GM21576 (cell line): ENCODE data around the gene KIFBP.
"Not testable (repeated sequence)": the region's sequence is repeated elsewhere in the genome, so short reads cannot be mapped to it uniquely, and the experiment has no call there.

ENCODE experiments used
- ATAC-seq: cut with Tn5 transposase; IDR thresholded peaks from one replicate; pipeline ENCODE4 v1.9.1; 2021; ENCODE audit warnings: mild to moderate bottlenecking, moderate library complexity; ENCODE audit not compliant: unreplicated experiment

Gene KIFBP, protein sequence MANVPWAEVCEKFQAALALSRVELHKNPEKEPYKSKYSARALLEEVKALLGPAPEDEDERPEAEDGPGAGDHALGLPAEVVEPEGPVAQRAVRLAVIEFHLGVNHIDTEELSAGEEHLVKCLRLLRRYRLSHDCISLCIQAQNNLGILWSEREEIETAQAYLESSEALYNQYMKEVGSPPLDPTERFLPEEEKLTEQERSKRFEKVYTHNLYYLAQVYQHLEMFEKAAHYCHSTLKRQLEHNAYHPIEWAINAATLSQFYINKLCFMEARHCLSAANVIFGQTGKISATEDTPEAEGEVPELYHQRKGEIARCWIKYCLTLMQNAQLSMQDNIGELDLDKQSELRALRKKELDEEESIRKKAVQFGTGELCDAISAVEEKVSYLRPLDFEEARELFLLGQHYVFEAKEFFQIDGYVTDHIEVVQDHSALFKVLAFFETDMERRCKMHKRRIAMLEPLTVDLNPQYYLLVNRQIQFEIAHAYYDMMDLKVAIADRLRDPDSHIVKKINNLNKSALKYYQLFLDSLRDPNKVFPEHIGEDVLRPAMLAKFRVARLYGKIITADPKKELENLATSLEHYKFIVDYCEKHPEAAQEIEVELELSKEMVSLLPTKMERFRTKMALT

DNA sequence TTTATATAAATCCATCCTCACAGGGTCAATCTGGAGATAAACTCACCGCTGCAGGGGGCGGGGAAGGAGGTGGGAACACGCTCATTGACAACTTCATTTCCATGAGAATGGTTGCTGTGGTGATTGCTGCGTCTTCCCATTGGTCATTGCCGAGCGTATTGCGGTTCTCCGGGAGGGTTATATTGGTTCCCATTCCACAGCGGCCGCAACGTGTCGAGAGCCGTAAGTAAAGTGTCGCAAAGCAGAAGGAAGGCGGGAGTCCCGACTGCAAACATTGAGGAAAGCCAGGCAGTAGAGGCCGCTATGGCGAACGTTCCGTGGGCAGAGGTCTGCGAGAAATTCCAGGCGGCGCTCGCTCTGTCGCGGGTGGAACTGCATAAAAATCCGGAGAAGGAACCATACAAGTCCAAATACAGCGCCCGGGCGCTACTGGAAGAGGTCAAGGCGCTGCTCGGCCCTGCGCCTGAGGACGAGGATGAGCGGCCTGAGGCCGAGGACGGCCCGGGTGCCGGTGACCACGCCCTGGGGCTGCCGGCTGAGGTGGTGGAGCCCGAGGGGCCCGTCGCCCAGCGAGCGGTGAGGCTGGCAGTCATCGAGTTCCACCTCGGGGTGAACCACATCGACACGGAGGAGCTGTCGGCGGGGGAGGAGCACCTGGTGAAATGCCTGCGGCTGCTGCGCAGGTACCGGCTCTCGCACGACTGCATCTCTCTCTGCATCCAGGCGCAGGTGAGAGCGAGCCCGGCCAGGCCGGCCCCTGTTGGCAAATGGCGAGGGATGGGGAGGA lies at the start of gene KIFBP:
Gene KIFBP, plus strand, starts transcription at position 274 of the 787 bp plus-strand sequence. Its CDS starts 30 bp downstream, at position 304.
- peak; percentile 68 for ATAC-seq

DNA sequence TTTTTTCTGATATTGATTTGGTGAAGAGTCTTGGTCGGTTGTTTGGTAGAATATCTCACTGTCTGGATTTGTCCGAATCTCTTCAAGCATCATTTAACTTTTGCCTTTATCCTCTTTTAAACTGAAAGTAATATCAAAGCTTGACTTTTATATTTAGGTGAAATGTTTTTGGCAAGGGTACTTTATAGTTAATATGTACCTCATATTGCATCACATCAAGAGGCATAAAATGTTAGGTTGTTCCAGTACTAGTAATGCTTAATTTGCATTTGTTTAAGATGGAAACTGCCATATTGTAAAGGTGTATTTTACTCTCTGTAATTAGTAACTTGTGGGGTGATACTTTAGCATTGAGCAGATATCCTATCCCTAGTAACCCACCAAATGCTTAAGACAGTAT lies 49.7 kb upstream of the KIFBP start:
- no peak for ATAC-seq

DNA sequence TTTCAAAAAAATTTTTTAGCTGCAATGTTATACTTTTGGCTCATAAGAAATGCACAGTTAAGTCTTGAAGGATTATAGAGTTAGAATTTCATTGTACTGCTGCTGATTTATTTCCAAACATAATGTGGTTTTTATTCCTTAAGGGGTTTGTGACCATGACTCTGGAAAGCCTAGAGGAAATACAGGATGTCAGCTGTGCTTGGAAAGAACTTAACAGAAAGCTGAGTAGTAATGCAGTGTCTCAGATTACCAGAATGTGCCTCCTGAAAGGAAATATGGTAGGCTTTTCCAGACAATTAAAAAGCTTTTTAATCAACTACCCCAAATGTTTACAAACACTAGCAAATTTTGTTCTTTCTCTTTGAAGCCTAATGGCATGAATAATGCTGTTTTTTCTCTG lies 47.7 kb upstream of the KIFBP start:
- not testable (repeated sequence) for ATAC-seq

DNA sequence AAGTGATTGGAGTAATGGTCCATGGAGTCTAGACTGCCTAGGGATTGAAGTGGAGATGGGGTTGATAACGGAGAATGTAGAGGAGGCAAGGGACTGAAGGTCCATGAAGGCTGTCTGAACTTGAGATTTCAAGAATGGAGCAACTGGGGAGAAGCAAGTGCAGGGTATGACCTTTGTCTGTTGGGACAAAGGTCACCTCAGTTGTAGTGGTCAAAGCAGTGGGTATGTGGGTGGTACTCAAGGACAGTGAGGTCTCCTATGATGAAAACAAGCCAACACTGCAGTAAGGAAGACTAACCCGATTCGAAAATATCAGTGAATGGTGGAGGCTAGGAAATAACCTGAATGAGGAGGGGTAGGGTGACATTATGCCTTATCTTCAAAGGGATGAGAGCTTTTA lies 38.0 kb upstream of the KIFBP start:
- no peak for ATAC-seq

DNA sequence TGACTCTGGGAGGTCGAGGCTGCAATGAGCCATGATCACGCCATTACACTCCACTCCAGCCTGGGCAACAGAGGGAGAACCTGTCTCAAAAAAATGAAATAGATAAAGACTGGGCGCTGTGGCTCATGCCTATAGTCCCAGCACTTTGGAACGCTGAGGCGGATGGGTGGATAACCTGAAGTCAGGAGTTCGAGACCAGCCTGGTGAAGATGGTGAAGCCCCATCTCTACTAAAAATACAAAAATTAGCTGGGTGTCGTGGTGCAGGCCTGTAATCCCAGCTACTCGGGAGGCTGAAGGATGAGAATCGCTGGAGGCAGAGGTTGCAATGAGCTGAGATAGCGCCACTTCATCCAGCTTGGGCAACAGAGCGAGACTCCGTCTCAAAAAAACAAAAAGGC lies 33.7 kb upstream of the KIFBP start:
- no peak for ATAC-seq

DNA sequence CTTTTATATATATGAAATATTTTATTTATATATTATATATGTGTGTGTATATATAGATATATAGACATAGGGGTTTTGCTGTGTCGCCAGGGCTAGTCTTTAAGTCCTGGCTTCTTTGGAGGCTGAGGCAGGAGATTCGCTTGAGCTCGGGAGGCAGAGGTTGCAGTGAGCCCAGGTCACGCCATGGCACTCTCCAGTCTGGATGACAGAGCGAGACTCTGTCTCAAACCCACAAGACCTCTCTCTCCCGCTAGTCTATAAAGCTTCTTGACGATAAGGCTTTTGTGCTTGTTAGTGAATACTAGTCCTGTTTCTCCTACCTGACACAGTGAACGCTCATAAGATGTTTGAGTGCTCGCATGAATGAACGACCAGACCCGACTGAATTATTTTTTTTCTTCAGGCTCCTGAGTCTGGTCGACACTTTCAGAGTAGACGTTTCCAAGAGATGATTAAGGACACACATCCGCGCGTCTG lies 33.2 kb upstream of the KIFBP start:
- peak; percentile 15 for ATAC-seq

DNA sequence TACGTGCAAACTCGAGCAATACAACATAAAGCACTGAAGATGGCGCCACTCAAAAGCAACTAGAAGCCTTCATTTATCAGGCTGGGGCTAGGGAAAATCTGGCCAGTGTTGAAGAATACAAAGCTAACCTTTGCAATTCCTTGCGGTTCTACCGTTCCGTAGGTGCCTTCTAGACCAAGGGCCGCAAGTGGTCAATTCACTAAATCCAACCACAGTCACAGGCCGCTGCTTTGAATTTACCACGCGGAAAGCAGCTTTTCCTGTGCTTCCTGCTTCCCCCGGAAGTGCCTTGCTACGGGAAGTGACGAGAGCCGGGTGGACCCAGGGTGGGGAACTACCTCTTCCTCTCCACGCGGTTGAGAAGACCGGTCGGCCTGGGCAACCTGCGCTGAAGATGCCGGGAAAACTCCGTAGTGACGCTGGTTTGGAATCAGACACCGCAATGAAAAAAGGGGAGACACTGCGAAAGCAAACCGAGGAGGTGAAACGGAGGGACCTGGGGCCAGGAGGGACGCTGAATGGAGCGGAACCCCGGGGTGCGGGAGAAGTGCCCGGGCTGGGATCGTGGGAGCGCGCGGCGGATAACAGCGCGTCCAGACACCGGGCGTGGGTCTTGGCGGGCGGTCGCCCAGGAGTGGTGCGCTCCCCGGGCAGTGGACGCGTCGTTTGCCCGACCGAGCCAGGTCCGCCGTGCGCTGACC lies 32.6 kb upstream of the KIFBP start, which contains the start of gene DDX21:
Gene DDX21, plus strand, starts transcription at position 339 of the 701 bp plus-strand sequence. Its CDS starts 56 bp downstream, at position 395.
- peak; percentile 81 for ATAC-seq

DNA sequence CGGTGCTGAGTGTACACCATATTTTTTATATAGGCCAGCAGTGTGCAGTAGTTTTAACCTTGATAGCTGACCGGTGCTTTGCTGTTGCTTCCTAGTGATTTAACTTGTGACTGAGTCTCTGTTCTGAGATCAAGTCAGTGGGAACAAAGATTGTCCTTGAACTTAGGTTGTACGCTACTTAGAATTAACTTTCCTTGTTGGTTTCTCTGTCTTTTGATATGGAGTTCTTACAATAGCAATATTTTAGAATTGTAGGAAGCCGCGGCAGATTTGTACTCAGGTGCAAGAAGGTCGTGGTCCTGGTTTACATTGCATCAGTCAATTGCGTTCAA lies 31.4 kb upstream of the KIFBP start:
- ATAC-seq = no peak

DNA sequence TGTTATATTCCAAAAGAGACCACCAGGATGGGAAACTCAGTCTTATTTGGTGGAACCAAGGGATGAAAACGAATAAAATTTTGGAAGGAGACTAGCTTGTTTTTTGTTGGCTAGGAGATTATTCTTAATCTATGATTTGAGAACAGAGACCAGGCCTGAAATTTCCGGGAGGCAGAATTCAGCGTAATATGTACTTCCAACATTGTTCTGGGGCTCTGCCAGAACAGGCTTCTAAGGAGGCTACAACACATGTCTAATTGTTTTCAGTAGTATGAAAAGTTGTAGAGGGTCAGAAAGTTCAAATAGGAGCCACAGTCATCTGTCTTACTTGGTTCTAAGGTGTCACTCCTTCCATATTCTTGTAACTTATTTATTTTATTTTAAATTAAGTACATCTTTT lies 30.9 kb upstream of the KIFBP start:
- no peak for ATAC-seq

DNA sequence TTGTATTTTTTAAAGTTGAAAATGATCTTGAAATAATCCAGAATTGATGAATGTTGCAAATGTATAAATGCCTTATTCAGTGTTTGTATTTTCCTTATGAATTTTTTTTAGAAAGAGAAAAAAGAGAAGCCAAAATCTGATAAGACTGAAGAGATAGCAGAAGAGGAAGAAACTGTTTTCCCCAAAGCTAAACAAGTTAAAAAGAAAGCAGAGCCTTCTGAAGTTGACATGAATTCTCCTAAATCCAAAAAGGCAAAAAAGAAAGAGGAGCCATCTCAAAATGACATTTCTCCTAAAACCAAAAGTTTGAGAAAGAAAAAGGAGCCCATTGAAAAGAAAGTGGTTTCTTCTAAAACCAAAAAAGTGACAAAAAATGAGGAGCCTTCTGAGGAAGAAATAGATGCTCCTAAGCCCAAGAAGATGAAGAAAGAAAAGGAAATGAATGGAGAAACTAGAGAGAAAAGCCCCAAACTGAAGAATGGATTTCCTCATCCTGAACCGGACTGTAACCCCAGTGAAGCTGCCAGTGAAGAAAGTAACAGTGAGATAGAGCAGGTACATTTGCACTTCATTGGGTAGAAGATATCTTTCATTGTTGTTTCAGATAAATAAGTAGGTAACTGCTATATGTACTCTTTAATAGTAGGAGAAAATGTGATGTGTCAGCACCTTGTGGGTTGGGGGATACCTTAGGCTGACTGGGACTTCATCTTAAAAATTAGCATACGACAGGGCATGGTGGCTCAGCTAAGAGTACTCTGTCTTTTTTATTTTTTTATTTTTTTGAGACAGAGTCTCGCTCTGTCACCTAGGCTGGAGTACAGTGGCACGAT lies 28.7 kb upstream of the KIFBP start:
- ATAC-seq = no peak

DNA sequence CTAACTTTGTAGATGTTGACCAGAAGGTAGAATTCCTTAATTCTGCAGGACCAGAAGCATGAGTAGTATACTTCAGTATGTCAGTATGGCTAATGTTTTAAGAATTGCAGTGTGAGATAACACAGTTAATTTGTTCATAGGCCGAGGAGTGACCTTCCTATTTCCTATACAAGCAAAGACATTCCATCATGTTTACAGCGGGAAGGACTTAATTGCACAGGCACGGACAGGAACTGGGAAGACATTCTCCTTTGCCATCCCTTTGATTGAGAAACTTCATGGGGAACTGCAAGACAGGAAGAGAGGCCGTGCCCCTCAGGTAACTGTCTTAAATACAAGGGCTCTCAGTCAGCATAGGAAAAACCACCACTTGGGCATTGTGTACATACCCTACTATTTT lies 25.5 kb upstream of the KIFBP start:
- no peak for ATAC-seq

DNA sequence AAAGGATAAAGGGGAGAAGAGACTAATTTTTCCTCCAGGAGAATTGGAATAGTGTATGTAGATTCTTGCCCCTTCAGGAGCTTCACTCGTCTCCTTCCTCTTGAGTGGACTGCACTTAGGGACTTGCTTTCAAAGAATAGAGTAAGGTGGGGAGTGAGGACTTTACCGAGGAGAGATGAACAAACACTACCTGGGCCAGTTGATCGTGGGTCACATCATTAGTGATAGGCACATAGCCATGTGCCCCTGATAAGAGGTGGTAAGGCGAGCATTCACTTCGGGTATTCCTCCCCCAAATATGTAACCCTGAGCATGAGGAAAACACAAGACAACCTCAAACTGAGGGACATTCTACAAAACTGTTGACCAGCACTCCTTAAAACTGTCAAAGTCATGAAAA lies 14.6 kb upstream of the KIFBP start:
- ATAC-seq = no peak

DNA sequence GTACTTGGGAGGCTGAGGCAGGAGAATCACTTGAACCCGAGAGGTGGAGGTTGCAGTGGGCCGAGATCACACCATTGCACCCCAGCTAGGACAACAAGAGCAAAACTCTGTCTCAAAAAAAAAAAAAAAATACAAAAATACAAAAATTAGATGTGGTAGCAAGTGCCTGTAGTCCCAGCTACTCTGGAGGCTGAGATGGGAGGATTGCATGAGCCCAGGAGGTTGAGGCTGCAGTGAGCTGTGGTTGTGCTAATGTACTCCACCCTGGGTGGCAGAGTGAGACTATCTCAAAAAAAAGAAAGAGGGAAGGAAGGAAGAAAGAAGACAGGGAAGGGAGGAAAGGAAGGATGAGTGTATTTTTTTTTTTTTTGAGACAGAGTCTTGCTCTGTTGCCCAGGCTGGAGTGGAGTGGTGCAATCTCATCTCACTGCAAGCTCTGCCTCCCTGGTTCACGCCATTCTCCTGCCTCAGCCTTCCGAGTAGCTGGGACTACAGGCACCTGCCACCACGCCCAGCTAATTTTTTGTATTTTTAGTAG lies 12.6 kb upstream of the KIFBP start:
- ATAC-seq = not testable (repeated sequence)

DNA sequence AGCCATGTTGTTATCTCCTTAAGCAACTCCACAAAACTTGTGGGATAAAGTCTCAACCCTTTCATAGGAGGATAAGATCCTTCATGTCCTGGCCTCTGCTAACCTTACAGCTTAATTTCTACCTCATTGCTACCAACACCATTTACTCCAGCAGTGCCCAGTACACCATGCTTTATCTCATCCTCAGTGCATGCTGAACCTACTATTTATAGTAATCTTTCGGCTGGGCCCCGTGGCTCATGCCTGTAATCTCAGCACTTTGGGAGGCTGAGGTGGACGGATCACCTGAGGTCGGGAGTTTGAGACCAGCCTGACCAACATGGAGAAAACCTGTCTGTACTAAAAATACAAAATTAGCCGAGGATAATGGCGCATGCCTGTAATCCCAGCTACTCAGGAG lies 8.9 kb upstream of the KIFBP start:
- not testable (repeated sequence) for ATAC-seq

DNA sequence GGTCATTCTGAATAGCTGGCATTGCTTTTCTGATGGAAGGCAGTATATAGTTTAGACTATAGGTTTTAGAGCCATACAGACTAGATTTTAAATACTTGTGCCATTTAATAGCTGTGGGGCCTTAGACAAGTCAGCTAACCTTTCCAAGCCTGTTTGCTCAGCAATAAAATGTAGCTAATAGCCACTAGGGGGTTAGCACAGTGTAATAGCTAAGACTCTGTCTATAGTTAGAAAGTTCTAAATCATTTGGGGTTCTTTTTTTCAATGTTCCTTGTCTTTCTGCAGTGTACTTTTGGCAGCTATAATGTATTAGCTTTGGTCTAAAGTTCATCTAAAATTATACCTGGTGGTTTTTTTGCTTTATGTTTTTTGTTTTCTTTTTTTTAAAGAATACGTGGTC lies 7.5 kb upstream of the KIFBP start:
- no peak for ATAC-seq

DNA sequence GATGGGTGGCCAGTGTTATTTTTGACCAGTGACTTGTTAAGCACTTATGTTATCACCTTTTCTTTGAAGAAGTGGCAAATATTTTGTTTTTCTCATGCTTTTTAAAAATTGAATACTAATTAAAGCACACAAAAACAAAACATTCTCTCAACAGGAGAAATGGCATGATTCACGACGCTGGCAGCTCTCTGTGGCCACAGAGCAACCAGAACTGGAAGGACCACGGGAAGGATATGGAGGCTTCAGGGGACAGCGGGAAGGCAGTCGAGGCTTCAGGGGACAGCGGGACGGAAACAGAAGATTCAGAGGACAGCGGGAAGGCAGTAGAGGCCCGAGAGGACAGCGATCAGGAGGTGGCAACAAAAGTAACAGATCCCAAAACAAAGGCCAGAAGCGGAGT lies 6.2 kb upstream of the KIFBP start:
- no peak for ATAC-seq

DNA sequence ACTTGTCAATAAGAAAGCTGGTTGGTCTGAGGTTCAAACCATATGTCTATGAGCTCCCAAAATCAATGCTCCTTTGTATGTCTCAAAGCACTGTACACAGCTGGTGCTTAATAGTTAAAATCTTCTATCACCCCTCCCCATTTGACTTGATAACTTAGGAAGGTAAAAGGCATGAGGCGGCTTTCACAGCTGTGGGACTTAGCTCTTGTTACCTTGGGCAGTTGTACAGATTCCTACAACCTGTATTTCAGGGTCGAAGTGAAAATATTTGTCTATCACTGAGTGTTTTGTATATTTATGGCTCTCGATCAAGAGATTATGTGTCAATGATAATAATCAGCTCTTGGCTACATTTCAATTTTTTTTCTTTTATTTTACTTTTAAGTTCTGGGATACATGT lies 992 bp upstream of the KIFBP start:
- ATAC-seq = no peak

DNA sequence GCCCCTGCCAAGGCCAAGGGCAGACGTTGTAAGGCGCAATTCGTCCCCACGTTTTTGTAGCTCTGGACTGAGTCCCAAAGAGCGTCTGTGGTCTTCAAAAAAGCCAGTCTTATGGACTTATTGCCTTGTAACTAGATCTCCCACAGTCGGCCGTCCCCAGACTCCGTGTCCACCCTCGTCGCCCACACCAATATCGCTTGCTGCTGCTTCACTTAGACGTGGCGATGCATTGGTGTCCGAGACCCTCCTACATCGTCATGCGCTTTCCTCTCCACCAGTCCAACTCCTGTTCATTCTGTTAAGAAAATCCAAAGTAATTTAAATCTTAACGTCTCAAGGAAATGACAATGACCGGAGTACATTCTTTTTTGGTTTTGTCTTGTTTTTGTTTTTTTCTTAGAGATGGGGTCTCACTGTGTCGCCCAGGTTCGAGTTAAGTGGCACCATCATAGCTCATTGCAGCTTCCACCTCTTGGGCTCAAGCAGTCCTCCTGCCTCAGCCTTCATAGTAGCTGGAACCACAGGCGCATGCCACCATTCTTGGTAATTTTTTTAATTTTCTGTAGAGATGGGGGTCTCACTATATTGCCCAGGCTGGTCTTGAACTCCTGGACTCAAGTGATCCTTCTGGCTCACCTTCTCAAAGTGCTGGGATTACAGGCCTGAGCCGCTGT lies 851 bp downstream of the KIFBP start:
- no peak for ATAC-seq
